COLO668 (cell line): Measurements from ENCODE around the gene TLK2.
"Not testable (repeated sequence)": the region's sequence is repeated elsewhere in the genome, so short reads cannot be mapped to it uniquely, and the experiment has no call there.

ENCODE experiments used
- DNase-seq: peaks from one replicate; lab custom pipeline; 2025; ENCODE audit not compliant: unreplicated experiment; lab: John Stamatoyannopoulos, UW

The TLK2 gene

GRCh38 chr17:62478424-62478879 is at the start of gene TLK2:
TLK2 (plus strand) TSS chr17:62478825; CDS start chr17:62481126, 2,301 bp downstream.
- peak; percentile 81 for DNase-seq

- not testable (repeated sequence) for DNase-seq
Observed at GRCh38 chr17:62435251-62435650, 43.4 kb upstream of the TLK2 start.

GRCh38 chr17:62441181-62441580 is 37.4 kb upstream of the TLK2 start:
- not testable (repeated sequence) for DNase-seq

- DNase-seq, result no peak
Observed at GRCh38 chr17:62444063-62444462, 34.6 kb upstream of the TLK2 start.

DNA sequence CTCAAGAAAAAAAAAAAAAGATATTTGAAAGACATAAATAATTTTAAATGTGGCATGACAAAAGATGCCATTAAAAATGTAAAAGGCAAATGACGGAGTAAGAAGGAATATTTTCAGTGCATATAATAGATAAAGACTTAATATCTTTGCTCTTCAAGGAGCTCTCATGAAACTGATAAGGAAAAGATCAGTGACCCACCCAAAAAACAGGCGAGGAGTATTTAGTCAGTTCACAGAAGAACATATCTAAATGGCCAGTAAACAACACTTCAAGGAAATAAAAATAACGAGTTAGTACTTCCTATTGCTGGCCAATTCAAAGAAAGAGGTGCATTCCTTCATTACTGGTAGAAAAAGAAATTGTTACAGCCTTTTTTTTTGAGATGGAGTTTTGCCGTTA is 32.8 kb upstream of the TLK2 start:
- DNase-seq, result not testable (repeated sequence)

DNA sequence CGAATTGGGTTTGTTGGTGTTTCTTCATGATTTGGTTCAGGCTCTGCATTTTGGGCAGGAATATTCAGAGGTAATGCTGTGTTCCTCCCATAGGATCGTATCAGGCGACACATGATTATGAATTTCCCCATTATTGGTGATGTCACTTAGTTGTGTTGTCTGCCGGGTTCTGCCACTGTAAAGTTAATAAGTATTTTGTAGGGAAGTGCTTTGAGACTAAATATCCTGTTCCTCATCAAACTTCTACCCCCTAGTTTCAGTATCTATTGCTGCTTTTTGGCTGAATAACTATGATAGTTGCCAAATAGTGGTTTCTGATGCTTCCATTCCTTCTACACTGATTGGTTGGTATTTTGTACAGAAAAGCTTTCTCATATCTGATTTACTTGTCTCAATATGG is 26.4 kb upstream of the TLK2 start:
- not testable (repeated sequence) for DNase-seq

GRCh38 chr17:62453041-62453440 is 25.6 kb upstream of the TLK2 start:
- not testable (repeated sequence) for DNase-seq

GRCh38 chr17:62453656-62454055 is 25.0 kb upstream of the TLK2 start:
- DNase-seq, result not testable (repeated sequence)

- not testable (repeated sequence) for DNase-seq
Observed at GRCh38 chr17:62454111-62454510, 24.5 kb upstream of the TLK2 start.

- DNase-seq, result no peak
Observed at GRCh38 chr17:62456016-62456415, 22.6 kb upstream of the TLK2 start.

DNA sequence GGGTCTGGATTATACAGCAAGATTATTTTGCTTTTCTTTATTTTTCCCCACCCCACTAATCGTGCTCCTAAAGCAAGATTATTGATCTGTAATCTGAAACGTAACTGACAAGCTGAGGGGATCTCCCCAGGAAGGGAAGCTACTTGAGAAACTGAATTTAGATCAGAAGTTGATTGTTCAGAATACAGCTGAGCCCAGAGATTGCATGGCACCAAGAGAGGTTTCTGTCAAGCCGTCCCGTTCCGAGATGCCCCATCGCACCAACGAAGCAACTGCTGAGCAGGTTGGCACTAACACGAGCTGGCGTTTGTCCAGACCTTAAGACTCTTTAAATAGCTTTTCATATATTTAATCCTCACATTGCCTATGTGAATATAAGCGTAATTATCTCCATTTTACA is 20.1 kb upstream of the TLK2 start:
- not testable (repeated sequence) for DNase-seq

DNA sequence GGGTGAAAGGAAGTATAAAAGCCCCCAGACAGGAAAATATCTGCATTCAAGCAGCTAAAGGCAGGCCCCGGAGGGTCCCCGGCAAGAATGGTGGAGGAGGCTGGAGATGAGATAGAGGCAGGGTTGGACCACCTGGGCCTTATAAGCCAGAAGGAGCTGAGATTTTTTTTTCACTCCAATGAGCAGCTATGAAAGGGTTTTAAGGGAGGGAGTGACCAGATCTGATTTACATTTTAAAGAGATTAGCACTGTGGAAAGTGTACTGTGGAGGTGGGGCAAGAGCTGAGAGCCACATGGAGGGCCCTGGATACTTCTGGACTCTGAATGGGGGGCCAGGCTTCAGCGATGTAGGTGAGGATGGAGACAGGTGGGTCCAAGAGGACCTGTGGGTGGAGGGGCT is 14.2 kb upstream of the TLK2 start:
- DNase-seq, result not testable (repeated sequence)

DNA sequence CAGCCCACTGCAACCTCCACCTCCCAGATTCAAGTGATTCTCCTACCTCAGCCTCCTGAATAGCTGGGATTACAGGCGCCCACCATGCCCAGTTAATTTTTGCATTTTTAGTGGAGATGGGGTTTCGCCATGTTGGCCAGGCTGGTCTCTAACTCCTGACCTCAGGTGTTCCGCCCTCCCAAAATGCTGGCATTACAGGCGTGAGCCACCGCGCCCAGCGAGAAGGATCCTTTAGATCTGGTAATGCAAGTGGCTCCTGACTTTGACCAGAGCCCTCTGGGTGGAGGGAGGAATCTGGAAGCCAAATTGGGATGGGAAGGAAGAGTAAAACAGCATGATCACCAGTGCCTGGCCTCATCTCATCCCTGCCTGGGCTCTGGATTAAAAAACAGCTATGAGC is 13.4 kb upstream of the TLK2 start:
- not testable (repeated sequence) for DNase-seq

DNA sequence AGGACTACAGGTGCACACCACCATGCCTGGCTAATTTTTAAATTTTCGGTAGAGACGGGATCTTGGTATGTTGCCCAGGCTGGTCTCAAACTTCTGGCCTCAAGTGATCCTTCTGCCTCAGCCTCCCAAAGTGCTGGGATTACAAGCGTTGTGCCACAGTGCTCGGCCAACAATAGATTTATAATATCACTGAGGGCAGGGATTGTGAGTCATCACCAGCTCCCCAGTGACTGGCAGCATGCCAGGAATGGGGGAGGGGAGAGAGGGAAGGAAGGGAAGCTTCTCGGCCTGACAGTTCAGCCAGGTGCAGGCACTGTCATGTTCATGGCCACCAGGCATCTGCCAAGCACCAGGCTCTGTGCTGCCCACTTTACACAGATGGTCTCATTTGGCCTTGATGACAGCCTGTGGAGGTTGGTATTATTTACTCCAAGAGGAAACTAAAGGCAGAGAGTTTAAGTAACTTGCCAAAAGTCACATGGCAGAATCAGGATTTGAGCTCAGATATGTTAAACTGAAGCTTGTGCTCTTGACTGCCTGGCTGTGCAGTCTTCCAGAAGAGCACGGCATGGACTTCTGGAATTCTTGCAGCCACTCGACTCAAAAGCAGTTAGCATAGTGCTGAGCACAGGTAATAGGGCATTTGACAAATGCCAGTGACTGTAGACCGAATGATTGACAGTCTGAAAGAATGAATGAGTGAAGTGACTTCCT is 7.8 kb upstream of the TLK2 start:
- peak; percentile 96 for DNase-seq

- DNase-seq, result peak; percentile 1
Observed at GRCh38 chr17:62471380-62471880, 7.2 kb upstream of the TLK2 start.

- DNase-seq, result peak; percentile 43
Observed at GRCh38 chr17:62473030-62473982, 5.3 kb upstream of the TLK2 start.

DNA sequence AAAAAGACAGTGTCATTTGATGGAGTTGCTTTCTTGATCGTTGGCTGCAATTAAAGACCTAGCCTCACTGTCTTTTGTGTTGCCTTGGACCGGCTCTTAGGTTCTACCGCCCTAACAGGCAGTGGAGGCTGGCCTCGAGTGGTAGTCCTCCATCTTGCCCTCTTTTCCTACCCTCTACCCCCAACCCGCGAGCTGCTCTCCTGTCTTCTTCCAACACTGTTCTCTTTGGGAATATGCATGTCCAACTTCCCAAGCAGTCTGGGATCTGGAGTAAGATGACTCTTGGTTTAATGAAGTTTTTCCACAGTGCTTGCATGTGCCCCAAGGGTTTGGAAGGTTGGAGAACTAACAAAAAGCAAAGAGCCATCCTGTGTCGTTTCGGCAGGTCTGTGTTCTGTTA is 1.5 kb upstream of the TLK2 start:
- not testable (repeated sequence) for DNase-seq

GRCh38 chr17:62477718-62478408 is 762 bp upstream of the TLK2 start:
- peak; percentile 42 for DNase-seq

- DNase-seq, result peak; percentile 40
Observed at GRCh38 chr17:62478880-62479638, 434 bp downstream of the TLK2 start.

DNA sequence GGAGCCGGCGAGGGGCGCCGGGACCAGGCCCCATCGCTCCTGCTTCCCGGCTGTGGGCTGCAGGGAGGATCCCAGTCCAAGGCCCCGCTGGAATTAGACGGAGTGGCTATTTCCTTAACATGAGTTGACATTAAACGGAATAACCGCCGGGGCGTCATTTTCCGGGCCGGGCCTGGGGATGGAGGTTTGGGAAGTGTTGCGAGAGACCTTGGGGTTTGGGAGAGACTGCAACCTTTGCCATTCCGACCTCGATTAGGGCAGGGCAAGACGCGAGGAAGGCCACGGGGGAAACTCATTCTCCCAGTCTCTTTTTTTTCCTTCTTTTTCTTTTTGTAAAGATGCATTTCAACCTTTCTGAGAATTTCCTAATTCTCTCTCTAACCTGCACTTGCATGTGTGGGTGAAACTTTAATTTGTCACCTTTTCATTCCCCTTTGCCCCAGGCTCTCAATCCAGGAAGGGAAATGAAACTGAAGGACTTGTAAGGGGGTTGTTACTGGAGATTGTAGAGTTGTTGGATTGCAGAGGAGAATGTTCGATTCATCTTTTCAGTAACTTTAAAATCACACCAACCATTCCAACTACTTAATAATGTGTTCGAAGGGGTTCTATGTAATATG is 1.1 kb downstream of the TLK2 start:
- DNase-seq, result peak; percentile 5
